ENCODE data around the gene C21orf58. TPM values are rescaled to one million over a fixed set of nuclear protein-coding genes. Genes with fewer than 3 reads are reported as not detected.

C21orf58 gene
- polyA plus RNA-seq, 1 of the 3 experiments (the other 2 are of a cell fraction) = 9.7 TPM

DNA sequence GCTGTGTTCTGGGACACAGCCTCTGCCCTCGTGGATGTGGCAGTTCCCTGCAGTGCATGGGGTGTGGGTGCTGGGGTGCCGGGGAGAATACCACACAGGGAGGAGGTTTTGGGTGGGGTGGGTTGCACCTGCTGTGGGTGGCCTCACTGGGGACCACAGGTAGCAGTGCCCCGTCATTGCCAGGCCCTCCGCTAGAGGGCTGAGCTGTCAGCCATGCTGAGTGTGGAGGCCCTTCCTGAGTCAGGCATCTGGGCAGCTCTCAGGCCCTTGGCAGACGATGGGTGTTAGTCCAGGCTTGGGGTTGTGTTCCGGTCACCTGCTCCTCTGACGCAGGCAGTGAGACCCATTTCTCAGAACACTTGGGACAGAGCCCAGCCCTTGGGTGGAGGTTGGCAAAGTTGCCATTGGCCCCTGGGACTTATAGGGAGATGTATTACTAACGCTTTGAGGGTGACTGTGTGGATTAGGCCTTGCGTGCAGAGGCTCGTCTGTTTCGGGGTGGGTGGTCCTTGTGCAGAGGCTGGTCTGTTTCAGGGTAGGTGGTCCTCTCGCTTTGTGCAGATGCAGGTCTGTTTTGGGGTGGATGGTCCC lies 24.2 kb upstream of the C21orf58 start:
- no peaks in the 10 kb centered on the region for H3F3A ChIP-seq (replicated peaks; ENCODE audit: insufficient read depth)
- no peak overlapping the region for H3K9ac ChIP-seq
- H3K27ac ChIP-seq (ENCODE audit: low read depth in 2 of 2, low read length in 1 of 2) = no peak overlapping the region; a peak in 1 of 4 replicates
- H4K20me1 ChIP-seq (ENCODE audit: insufficient read depth) = no peaks in the 10 kb centered on the region
- WGBS (ENCODE audit: low lambda C conversion rate) = 97% methylated on average over 7 of the region's 12 CpGs
- no peak for DNase-seq
- H3K36me3 ChIP-seq (replicated peaks in 1 of 2; ENCODE audit: control insufficient read depth in 1 of 2, insufficient read depth in 2 of 2, low read length in 1 of 2) = peaks cover 22 to 53% of the 10 kb centered on the region in 2 experiments
- CTCF ChIA-PET = no interaction called here
- H3K4me2 ChIP-seq = no peak overlapping the region
- no peaks in the 10 kb centered on the region for H3K9me2 ChIP-seq
- H3K79me2 ChIP-seq (ENCODE audit: insufficient read depth) = peaks cover 34% of the 10 kb centered on the region
- no peaks in the 10 kb centered on the region for H3K9me3 ChIP-seq
- no peak overlapping the region for H2AFZ ChIP-seq (ENCODE audit: low read depth)
- no peak for TF ChIP-seq EP300 (IDR thresholded peaks at IDR 0.05; ENCODE audit: borderline replicate concordance in 1 of 2, low read depth in 1 of 2, low read length in 1 of 2)
- TF ChIP-seq MXI1 (IDR thresholded peaks at IDR 0.05; ENCODE audit: low read depth, low read length) = no peak
- TF ChIP-seq SMC3 (IDR thresholded peaks at IDR 0.05; ENCODE audit: low read depth, low read length) = no peak
- TF ChIP-seq RCOR1 (IDR thresholded peaks at IDR 0.05; ENCODE audit: low read length) = no peak
- no peak for TF ChIP-seq POLR2AphosphoS5 (IDR thresholded peaks at IDR 0.05; ENCODE audit: low read depth, low read length)
- TF ChIP-seq RAD21 (IDR thresholded peaks at IDR 0.05; ENCODE audit: low read length) = no peak
- TF ChIP-seq, protein P1, sequence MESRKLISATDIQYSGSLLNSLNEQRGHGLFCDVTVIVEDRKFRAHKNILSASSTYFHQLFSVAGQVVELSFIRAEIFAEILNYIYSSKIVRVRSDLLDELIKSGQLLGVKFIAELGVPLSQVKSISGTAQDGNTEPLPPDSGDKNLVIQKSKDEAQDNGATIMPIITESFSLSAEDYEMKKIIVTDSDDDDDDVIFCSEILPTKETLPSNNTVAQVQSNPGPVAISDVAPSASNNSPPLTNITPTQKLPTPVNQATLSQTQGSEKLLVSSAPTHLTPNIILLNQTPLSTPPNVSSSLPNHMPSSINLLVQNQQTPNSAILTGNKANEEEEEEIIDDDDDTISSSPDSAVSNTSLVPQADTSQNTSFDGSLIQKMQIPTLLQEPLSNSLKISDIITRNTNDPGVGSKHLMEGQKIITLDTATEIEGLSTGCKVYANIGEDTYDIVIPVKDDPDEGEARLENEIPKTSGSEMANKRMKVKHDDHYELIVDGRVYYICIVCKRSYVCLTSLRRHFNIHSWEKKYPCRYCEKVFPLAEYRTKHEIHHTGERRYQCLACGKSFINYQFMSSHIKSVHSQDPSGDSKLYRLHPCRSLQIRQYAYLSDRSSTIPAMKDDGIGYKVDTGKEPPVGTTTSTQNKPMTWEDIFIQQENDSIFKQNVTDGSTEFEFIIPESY (IDR thresholded peaks at IDR 0.05; ENCODE audit: borderline replicate concordance, low read depth) = no peak
- no peak for TF ChIP-seq JUND (IDR thresholded peaks at IDR 0.05)
- no peak for TF ChIP-seq FOXM1 (IDR thresholded peaks at IDR 0.05; ENCODE audit: low read depth)
- no peak for TF ChIP-seq RXRA (IDR thresholded peaks at IDR 0.05; ENCODE audit: borderline replicate concordance, low read depth)
- TF ChIP-seq YY1 (IDR thresholded peaks at IDR 0.05; ENCODE audit: low read depth) = no peak
- TF ChIP-seq, protein P2, sequence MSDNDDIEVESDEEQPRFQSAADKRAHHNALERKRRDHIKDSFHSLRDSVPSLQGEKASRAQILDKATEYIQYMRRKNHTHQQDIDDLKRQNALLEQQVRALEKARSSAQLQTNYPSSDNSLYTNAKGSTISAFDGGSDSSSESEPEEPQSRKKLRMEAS (IDR thresholded peaks at IDR 0.05; ENCODE audit: low read depth) = no peak
- H3K27me3 ChIP-seq (ENCODE audit: insufficient read depth) = no peaks in the 10 kb centered on the region
- POLR2A ChIA-PET = interaction anchor here (0.6 kb wide), 1 partner anchor 375 kb away, joined by 3 read pairs; no protein-coding TSS in a partner anchor
- H3K4me1 ChIP-seq (ENCODE audit: control insufficient read depth in 1 of 2, insufficient read depth in 2 of 2, low read depth in 1 of 2, low read length in 1 of 2) = peaks cover 0 to 15% of the 10 kb centered on the region in 2 experiments; a peak in 1 of 4 replicates
- H3K4me3 ChIP-seq (ENCODE audit: low read depth in 2 of 2, low read length in 1 of 2) = no peak overlapping the region

DNA sequence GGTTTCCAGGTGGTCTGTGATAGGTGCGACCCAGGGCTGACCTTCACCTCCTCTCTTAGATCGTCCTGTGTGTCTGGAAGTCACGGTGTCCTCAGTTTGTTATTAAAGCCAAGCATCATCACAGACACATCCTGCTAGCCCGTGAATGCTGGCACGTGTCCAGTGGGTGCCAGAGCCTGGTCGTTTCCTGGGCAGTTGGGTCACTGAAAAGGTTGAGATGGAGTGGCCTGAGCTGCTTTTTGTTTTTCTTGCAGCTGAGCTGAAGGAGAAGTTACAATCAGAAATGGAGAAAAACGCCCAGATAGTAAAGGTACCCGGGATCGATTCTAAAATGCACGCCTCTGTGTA lies 23.5 kb upstream of the C21orf58 start:
- Histone ChIP-seq H3K9me2 (no peaks in the 10 kb centered on the region), H3K4me2 (no peak overlapping the region), H3K9me3 (no peaks in the 10 kb centered on the region), H3F3A (replicated peaks; ENCODE audit: insufficient read depth) (no peaks in the 10 kb centered on the region), H4K20me1 (ENCODE audit: insufficient read depth) (no peaks in the 10 kb centered on the region), H3K27ac (ENCODE audit: low read depth in 2 of 2, low read length in 1 of 2) (peak overlapping the region in 1 of 2 experiments; percentile 74; a peak in 2 of 4 replicates), H3K36me3 (replicated peaks in 1 of 2; ENCODE audit: control insufficient read depth in 1 of 2, insufficient read depth in 2 of 2, low read length in 1 of 2) (peaks cover 26 to 46% of the 10 kb centered on the region in 2 experiments), H3K9ac (no peak overlapping the region), H3K79me2 (ENCODE audit: insufficient read depth) (peaks cover 41% of the 10 kb centered on the region), H3K27me3 (ENCODE audit: insufficient read depth) (no peaks in the 10 kb centered on the region), H3K4me3 (ENCODE audit: low read depth in 2 of 2, low read length in 1 of 2) (no peak overlapping the region), H3K4me1 (ENCODE audit: control insufficient read depth in 1 of 2, insufficient read depth in 2 of 2, low read depth in 1 of 2, low read length in 1 of 2) (peaks cover 0 to 15% of the 10 kb centered on the region in 2 experiments; a peak in 1 of 4 replicates), H2AFZ (ENCODE audit: low read depth) (no peak overlapping the region)
- 61% methylated on average over 7 of the region's 10 CpGs for WGBS (ENCODE audit: low lambda C conversion rate)
- peak; percentile 73 for DNase-seq
- ChIA-PET POLR2A (interaction anchor here (0.6 kb wide), 1 partner anchor 374 kb away, joined by 3 read pairs; no protein-coding TSS in a partner anchor), CTCF (no interaction called here)
- TF ChIP-seq, protein P3, sequence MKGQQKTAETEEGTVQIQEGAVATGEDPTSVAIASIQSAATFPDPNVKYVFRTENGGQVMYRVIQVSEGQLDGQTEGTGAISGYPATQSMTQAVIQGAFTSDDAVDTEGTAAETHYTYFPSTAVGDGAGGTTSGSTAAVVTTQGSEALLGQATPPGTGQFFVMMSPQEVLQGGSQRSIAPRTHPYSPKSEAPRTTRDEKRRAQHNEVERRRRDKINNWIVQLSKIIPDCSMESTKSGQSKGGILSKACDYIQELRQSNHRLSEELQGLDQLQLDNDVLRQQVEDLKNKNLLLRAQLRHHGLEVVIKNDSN (IDR thresholded peaks at IDR 0.05; ENCODE audit: borderline replicate concordance, low read depth) = no peak
